ENCODE results near the gene ST8SIA2.

DNA sequence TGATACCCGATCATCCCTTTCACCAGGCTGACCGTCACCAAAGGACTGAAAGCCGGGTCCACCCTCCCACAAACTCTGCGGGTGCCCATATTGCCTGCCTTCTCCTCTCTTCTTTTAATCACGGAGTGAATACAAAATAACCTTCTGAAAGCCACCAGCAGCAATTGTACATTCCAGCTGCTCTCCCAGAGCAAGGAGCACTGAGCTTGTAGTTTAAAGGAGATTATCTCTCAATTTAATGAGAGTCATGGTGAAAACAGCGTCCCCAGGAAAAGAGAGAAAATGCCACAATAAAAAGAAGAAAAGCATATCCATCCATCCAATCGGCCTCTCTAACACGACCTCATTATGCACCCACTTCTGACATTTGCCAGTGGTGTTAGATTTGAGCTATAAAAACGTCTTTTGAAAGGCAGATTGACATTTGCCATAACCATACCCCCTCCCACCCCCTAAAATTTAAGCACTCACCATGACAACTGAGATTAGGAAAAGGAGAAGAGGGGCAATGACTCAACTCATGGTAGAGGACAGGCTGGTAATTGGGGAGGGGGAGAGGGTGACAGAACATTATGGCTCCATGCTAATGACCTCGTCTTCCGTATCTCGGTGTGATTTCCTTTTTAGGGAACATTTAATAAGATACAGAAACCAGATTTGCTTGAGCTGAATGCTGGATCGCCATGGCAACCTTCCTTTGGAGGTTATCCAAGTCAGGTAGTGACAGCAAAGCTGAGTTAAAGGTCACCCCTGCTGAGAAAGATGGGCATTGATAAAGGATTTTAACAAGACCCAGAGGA lies 106.2 kb downstream of the ST8SIA2 start:
- TF ChIP-seq, protein P1, sequence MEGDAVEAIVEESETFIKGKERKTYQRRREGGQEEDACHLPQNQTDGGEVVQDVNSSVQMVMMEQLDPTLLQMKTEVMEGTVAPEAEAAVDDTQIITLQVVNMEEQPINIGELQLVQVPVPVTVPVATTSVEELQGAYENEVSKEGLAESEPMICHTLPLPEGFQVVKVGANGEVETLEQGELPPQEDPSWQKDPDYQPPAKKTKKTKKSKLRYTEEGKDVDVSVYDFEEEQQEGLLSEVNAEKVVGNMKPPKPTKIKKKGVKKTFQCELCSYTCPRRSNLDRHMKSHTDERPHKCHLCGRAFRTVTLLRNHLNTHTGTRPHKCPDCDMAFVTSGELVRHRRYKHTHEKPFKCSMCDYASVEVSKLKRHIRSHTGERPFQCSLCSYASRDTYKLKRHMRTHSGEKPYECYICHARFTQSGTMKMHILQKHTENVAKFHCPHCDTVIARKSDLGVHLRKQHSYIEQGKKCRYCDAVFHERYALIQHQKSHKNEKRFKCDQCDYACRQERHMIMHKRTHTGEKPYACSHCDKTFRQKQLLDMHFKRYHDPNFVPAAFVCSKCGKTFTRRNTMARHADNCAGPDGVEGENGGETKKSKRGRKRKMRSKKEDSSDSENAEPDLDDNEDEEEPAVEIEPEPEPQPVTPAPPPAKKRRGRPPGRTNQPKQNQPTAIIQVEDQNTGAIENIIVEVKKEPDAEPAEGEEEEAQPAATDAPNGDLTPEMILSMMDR (IDR thresholded peaks at IDR 0.05), result no peak
- TF ChIP-seq POLR2A (IDR thresholded peaks at IDR 0.05), result no peak

Data from adrenal gland (tissue), 5 donors.